HepG2 (cell line): ENCODE results near the gene NARF. TPM values are rescaled to one million over a fixed set of nuclear protein-coding genes. Genes with fewer than 3 reads are reported as not detected.

Source experiments
- DR1 ChIP-seq: sonication (generic); formaldehyde crosslinking; IDR thresholded peaks from 2 replicates; pipeline ENCODE4 v1.8.0; 2021; ENCODE audit warnings: mild to moderate bottlenecking, missing genetic modification reagents, inconsistent platforms
- HOXA7 ChIP-seq: sonication (generic); formaldehyde crosslinking; IDR thresholded peaks from 2 replicates; pipeline ENCODE4 v1.8.1; 2022; ENCODE audit warnings: mild to moderate bottlenecking, missing genetic modification reagents, moderate library complexity
- MBD4 ChIP-seq: IDR thresholded peaks from 2 replicates; pipeline ENCODE4 v1.6.1; 2012; ENCODE audit warnings: low read length, inconsistent platforms, borderline replicate concordance
- MEF2D ChIP-seq: sonication (generic); formaldehyde crosslinking; IDR thresholded peaks from 2 replicates; pipeline ENCODE4 v1.5.1; 2020; ENCODE audit warnings: mild to moderate bottlenecking, missing genetic modification reagents
- NR1H2 ChIP-seq: sonication (generic); formaldehyde crosslinking; IDR thresholded peaks from 2 replicates; pipeline ENCODE4 v1.8.1; 2022; ENCODE audit warnings: low read depth, missing genetic modification reagents, borderline replicate concordance
- POLR2A ChIP-seq, 2 experiments: IDR thresholded peaks; 2 replicates each; pipeline ENCODE4 v1.6.1; 2011; ENCODE audit warnings: low read depth in 2 of 2, low read length in 2 of 2, mild to moderate bottlenecking in 1 of 2, moderate library complexity in 1 of 2; ENCODE audit not compliant: insufficient read depth in 1 of 2
- POLR2AphosphoS5 ChIP-seq: IDR thresholded peaks from 2 replicates; pipeline ENCODE4 v1.6.1; 2012; ENCODE audit warnings: low read depth, low read length
- PPARG ChIP-seq: conservative IDR thresholded peaks from 2 replicates; pipeline ENCODE4 v1.6.1; 2016; ENCODE audit warnings: missing biosample characterization, missing genetic modification reagents
- PREB ChIP-seq: sonication (generic); formaldehyde crosslinking; IDR thresholded peaks from 2 replicates; pipeline ENCODE4 v1.4.0; 2020; ENCODE audit warnings: missing genetic modification reagents
- SIN3A ChIP-seq: IDR thresholded peaks from 2 replicates; pipeline ENCODE4 v1.6.1; 2011; ENCODE audit warnings: low read depth, mild to moderate bottlenecking, control low read depth, low read length, borderline replicate concordance
- SIX4 ChIP-seq: sonication (generic); formaldehyde crosslinking; IDR thresholded peaks from 2 replicates; pipeline ENCODE4 v1.4.0; 2020; ENCODE audit warnings: missing genetic modification reagents
- SNAI1 ChIP-seq: sonication (generic); formaldehyde crosslinking; IDR thresholded peaks from 2 replicates; pipeline ENCODE4 v1.5.0; 2020; ENCODE audit warnings: mild to moderate bottlenecking, missing genetic modification reagents, borderline replicate concordance
- SRY ChIP-seq: sonication (generic); formaldehyde crosslinking; IDR thresholded peaks from 2 replicates; pipeline ENCODE4 v1.8.0; 2022; ENCODE audit warnings: mild to moderate bottlenecking, missing genetic modification reagents
- TARDBP ChIP-seq: sonication (generic); formaldehyde crosslinking; IDR thresholded peaks from 2 replicates; pipeline ENCODE4 v1.8.0; 2022; ENCODE audit warnings: mild to moderate bottlenecking, missing genetic modification reagents
- ZBTB46 ChIP-seq: sonication (generic); formaldehyde crosslinking; IDR thresholded peaks from 2 replicates; pipeline ENCODE4 v1.4.0; 2020; ENCODE audit warnings: mild to moderate bottlenecking, missing genetic modification reagents, borderline replicate concordance
- ZFY ChIP-seq: sonication (generic); formaldehyde crosslinking; IDR thresholded peaks from 2 replicates; pipeline ENCODE4 v1.4.0; 2020; ENCODE audit warnings: missing genetic modification reagents
- ZNF331 ChIP-seq: sonication (generic); formaldehyde crosslinking; IDR thresholded peaks from 2 replicates; pipeline ENCODE4 v1.4.0; 2020; ENCODE audit warnings: missing genetic modification reagents
- ZNF562 ChIP-seq: sonication (generic); formaldehyde crosslinking; IDR thresholded peaks from 2 replicates; pipeline ENCODE4 v1.8.0; 2022; ENCODE audit warnings: missing genetic modification reagents, borderline replicate concordance
- ZNF576 ChIP-seq: sonication (generic); formaldehyde crosslinking; IDR thresholded peaks from 2 replicates; pipeline ENCODE4 v1.4.0; 2020; ENCODE audit warnings: mild to moderate bottlenecking, missing genetic modification reagents
- ZNF740 ChIP-seq: sonication (generic); formaldehyde crosslinking; IDR thresholded peaks from 2 replicates; pipeline ENCODE4 v1.4.0; 2020; ENCODE audit warnings: missing genetic modification reagents
- polyA plus RNA-seq, 8 experiments: library from polyadenylated mRNA; depleted of rRNA in 3 of 8; stranded (reverse) in 7 of 8; unstranded in 1 of 8; fragments of >200 nt; fragmentation: Illumina TruSeq in 4 of 8; extraction: Trizol in 4 of 8; gene quantifications; 2 replicates each; pipeline versions ENCODE4 v1.2.1 to v1.2.3, GENCODE V29; 2011 to 2016; ENCODE audit warnings: low read depth in 4 of 8, missing spikeins in 1 of 8, mixed read lengths in 1 of 8; ENCODE audit not compliant: insufficient read depth in 1 of 8
- total RNA-seq, 5 experiments: library from RNA; depleted of rRNA; stranded (reverse); fragments of >200 nt; fragmentation: Illumina TruSeq; extraction: Trizol; gene quantifications; 2 replicates each; pipeline ENCODE4 v1.2.3, GENCODE V29; 2016; ENCODE audit warnings: low read depth in 1 of 5
- TF ChIP-seq, protein P1 (sequence below), 2 experiments: sonication (generic) in 1 of 2; formaldehyde crosslinking in 1 of 2; IDR thresholded peaks; 2 replicates each; pipeline versions ENCODE4 v1.4.0 to v1.6.1; 2016 to 2020; ENCODE audit warnings: borderline replicate concordance in 1 of 2, low read depth in 1 of 2, mild to moderate bottlenecking in 1 of 2, missing genetic modification reagents in 1 of 2

NARF gene
- total and polyA plus RNA-seq, 2 of the 13 experiments (the other 11 are each of a cell fraction or from before 2014, with no cell fraction given), result 61.1 to 144 TPM

- TF ChIP-seq, protein P1, sequence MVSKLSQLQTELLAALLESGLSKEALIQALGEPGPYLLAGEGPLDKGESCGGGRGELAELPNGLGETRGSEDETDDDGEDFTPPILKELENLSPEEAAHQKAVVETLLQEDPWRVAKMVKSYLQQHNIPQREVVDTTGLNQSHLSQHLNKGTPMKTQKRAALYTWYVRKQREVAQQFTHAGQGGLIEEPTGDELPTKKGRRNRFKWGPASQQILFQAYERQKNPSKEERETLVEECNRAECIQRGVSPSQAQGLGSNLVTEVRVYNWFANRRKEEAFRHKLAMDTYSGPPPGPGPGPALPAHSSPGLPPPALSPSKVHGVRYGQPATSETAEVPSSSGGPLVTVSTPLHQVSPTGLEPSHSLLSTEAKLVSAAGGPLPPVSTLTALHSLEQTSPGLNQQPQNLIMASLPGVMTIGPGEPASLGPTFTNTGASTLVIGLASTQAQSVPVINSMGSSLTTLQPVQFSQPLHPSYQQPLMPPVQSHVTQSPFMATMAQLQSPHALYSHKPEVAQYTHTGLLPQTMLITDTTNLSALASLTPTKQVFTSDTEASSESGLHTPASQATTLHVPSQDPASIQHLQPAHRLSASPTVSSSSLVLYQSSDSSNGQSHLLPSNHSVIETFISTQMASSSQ (IDR thresholded peaks at IDR 0.05; ENCODE audit: low read depth), result no peak
- TF ChIP-seq, protein P1 (CRISPR knock-in tag; IDR thresholded peaks at IDR 0.05; ENCODE audit: borderline replicate concordance), result peak; percentile 53; the same call in 1 of the 2 replicates
- no peak for TF ChIP-seq HOXA7 (CRISPR knock-in tag)
- no peak for TF ChIP-seq MBD4
- TF ChIP-seq DR1 (CRISPR knock-in tag), result no peak
- no peak for TF ChIP-seq SRY (CRISPR knock-in tag)
- peak; percentile 56; the same call in 1 of the 2 replicates for TF ChIP-seq SIN3A
- TF ChIP-seq NR1H2, result no peak
- TF ChIP-seq PREB (CRISPR knock-in tag), result no peak
- TF ChIP-seq ZNF331 (CRISPR knock-in tag), result peak; percentile 95
- no peak for TF ChIP-seq ZNF740
- TF ChIP-seq ZNF562 (CRISPR knock-in tag), result no peak
- 0 out of 2 replicates have a peak, but pooled peaks have one; percentile 62 for TF ChIP-seq SIX4 (CRISPR knock-in tag)
- peak; percentile 64 for TF ChIP-seq ZFY (CRISPR knock-in tag)
- TF ChIP-seq SNAI1, result no peak
- no peak for TF ChIP-seq ZBTB46 (CRISPR knock-in tag)
- TF ChIP-seq POLR2A (IDR thresholded peaks at IDR 0.05; ENCODE audit: insufficient read depth in 1 of 2, low read depth in 2 of 2, low read length in 2 of 2), result peak in 1 of 2 experiments; percentile 62; a peak in 1 of 4 replicates
- peak; percentile 74; the same call in 1 of the 2 replicates for TF ChIP-seq TARDBP (CRISPR knock-in tag)
- peak; percentile 35; the same call in 1 of the 2 replicates for TF ChIP-seq MEF2D
- peak; percentile 76; the same call in 1 of the 2 replicates for TF ChIP-seq PPARG (CRISPR knock-in tag)
- no peak for TF ChIP-seq ZNF576 (CRISPR knock-in tag)
- TF ChIP-seq POLR2AphosphoS5, result peak; percentile 42; the same call in 1 of the 2 replicates
Measured at GRCh38 chr17:82517230-82517865, 58.8 kb downstream of the NARF start (continued).
